CD4-positive, alpha-beta memory T cell (primary cell): ENCODE measurements around the gene RPL5. TPM values are rescaled to one million over a fixed set of nuclear protein-coding genes. Genes with fewer than 3 reads are reported as not detected.

ENCODE experiments used
- CTCF ChIA-PET: fragments of 350-600 bp; sonication (Branson Sonifier 250); formaldehyde crosslinking; loops from one replicate; lab custom pipeline; 2021; ENCODE audit warnings: inconsistent platforms; ENCODE audit not compliant: partially characterized antibody; lab: Charles Lee
- POLR2A ChIA-PET: fragments of 350-600 bp; sonication (Branson Sonifier 250); formaldehyde crosslinking; loops from one replicate; lab custom pipeline; 2021; ENCODE audit not compliant: partially characterized antibody; lab: Charles Lee
- DNase-seq, 5 donors: peaks; one replicate each; pipeline versions ENCODE4 v3.0.0 to v3.0.0-alpha.2; 2020 to 2022; ENCODE audit warnings: mixed read lengths in 1 of 5
- H3K27ac ChIP-seq: one replicate; pipeline ENCODE4 v1.7.0; 2013; ENCODE audit warnings: low read depth, low read length
- H3K27me3 ChIP-seq: 2 replicates; pipeline ENCODE4 v1.7.0; 2013; ENCODE audit warnings: mild to moderate bottlenecking, low read length, moderate library complexity; ENCODE audit not compliant: insufficient read depth
- H3K36me3 ChIP-seq: 2 replicates; pipeline ENCODE4 v1.7.0; 2013; ENCODE audit warnings: mild to moderate bottlenecking, low read length, moderate library complexity; ENCODE audit not compliant: insufficient read depth
- H3K4me1 ChIP-seq: 2 replicates; pipeline ENCODE4 v1.7.0; 2013; ENCODE audit warnings: mild to moderate bottlenecking, low read length, moderate library complexity; ENCODE audit not compliant: insufficient read depth
- H3K4me3 ChIP-seq, 2 donors: one replicate each; pipeline ENCODE4 v1.7.0; 2013; ENCODE audit warnings: low read length in 2 of 2, mild to moderate bottlenecking in 1 of 2
- H3K9me3 ChIP-seq, 2 donors: one replicate each; pipeline ENCODE4 v1.7.0; 2013; ENCODE audit warnings: low read length in 2 of 2, control low read depth in 1 of 2; ENCODE audit not compliant: control insufficient read depth in 1 of 2
- H3K27ac Mint-ChIP-seq, 7 donors: one replicate each; pipeline ENCODE4 v1.8.0; 2020 to 2021; ENCODE audit warnings: mixed read lengths in 7 of 7, mild to moderate bottlenecking in 6 of 7, inconsistent platforms in 3 of 7, moderate library complexity in 3 of 7
- H3K27me3 Mint-ChIP-seq, 2 donors: one replicate each; pipeline ENCODE4 v1.8.0; 2020 to 2021; ENCODE audit warnings: mixed read lengths in 2 of 2
- H3K36me3 Mint-ChIP-seq, 2 donors: one replicate each; pipeline ENCODE4 v1.8.0; 2020 to 2021; ENCODE audit warnings: mixed read lengths in 2 of 2, inconsistent platforms in 1 of 2, mild to moderate bottlenecking in 1 of 2
- H3K4me1 Mint-ChIP-seq, 4 donors: one replicate each; pipeline ENCODE4 v1.8.0; 2020 to 2021; ENCODE audit warnings: mixed read lengths in 4 of 4, mild to moderate bottlenecking in 1 of 4
- H3K4me3 Mint-ChIP-seq, 8 donors: one replicate each; pipeline ENCODE4 v1.8.0; 2020 to 2021; ENCODE audit warnings: mixed read lengths in 8 of 8, mild to moderate bottlenecking in 7 of 8, moderate library complexity in 6 of 8, inconsistent platforms in 3 of 8
- H3K9me3 Mint-ChIP-seq, 8 donors: one replicate each; pipeline ENCODE4 v1.8.0; 2020 to 2021; ENCODE audit warnings: mixed read lengths in 8 of 8, mild to moderate bottlenecking in 5 of 8, inconsistent platforms in 3 of 8, moderate library complexity in 1 of 8
- intact Hi-C: fragments of 100-400 bp; cut with micrococcal nuclease; formaldehyde crosslinking; loops from one replicate; pipeline ENCODE4 v1.15.1; 2023
- polyA plus RNA-seq, 2 donors: library from polyadenylated mRNA; unstranded; fragments of 300-500 nt; fragmentation: Illumina TruSeq; gene quantifications; one replicate each; pipeline ENCODE4 v1.2.3, GENCODE V29; 2021
- total RNA-seq, 2 experiments: library from RNA; stranded (reverse); gene quantifications; one replicate each; pipeline ENCODE4 v1.2.3, GENCODE V29; 2021

Gene RPL5
- total and polyA plus RNA-seq, 4 experiments from 2014 or later, result 1,501 to 2,646 (median 1,758) TPM

DNA sequence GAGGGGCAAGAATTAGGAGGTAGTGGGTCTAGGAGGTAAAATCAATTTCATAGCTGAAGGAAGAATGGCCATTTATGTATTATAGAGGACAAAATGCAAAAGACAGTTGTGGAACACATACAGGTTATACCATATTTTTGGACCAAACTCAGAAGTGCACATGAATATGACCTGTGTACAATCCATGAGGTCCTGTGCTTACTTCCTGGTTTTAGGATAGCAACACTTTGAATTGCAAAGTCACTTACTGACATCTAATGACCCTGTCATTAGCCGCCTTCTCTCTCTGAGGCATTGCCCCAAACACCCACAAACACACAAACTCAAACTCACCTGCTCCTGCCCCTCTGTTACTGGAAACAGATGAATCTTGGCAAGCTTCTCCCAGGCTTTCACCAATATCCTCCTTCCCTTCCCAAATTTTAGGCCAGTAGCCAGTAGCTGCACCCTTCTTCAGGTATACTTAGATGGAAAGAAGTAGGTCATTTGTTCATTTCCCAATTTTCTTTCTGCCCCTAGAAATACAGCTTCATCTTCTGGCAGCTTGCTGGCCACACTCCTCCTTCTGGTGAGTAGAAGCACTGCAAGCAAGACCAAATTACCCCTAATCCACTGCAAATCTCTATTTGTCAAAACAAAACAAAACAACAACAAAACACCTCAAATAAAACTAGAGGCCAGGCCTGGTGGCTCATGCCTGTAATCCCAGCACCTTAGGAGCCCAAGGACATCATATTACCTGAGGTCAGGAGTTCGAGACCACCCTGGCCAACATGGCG, 13.7 kb upstream of the RPL5 start:
- POLR2A ChIA-PET, result interaction anchor here (0.6 kb wide), 1 partner anchor 144 kb away, joined by 3 read pairs; no protein-coding TSS in a partner anchor
- intact Hi-C loops, result loop anchor here (1.0 kb wide), 2 partner anchors 69 to 821 kb away; no protein-coding TSS in a partner anchor

DNA sequence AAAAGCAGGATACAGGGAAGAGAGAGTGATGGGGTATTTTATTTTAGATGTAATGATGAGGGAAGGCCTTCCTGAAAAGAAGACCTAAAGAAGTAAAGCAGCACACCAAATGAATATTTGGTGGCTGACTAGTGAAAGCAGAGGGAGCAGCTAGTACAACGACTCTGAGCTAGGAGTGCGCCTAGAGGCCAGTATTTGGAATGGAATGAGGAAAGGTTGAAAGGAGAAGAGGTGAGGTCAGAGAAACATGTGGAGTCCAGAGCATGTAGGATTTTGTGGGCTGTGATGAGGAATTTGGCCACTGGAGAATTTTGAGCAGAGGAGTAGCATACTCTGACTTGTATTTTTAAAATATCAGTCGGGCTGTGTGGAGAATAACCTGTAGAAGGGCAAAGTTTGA, 11.8 kb upstream of the RPL5 start:
- intact Hi-C loops, result no loop called here
- Histone ChIP-seq H3K27ac (no peak overlapping the region), H3K27me3 (no peaks in the 10 kb centered on the region), H3K4me1 (no peaks in the 10 kb centered on the region), H3K4me3 (no peak overlapping the region), H3K36me3 (no peaks in the 10 kb centered on the region), H3K9me3 (no peaks in the 10 kb centered on the region)
- H3K4me3 Mint-ChIP-seq, result no peak overlapping the region
- no peak for DNase-seq
- peaks cover 6% of the 10 kb centered on the region in 2 donors for H3K27me3 Mint-ChIP-seq
- peaks cover 0 to 3% (median 0%) of the 10 kb centered on the region in 4 donors for H3K4me1 Mint-ChIP-seq
- ChIA-PET CTCF (interaction anchor here (1.2 to 7.4 kb wide), 4 partner anchors 8 to 71 kb away, joined by 4 to 72 read pairs (median 5); partner anchors contain the start of genes EVI5 and RPL5), POLR2A (no interaction called here)
- no peaks in the 10 kb centered on the region for H3K9me3 Mint-ChIP-seq
- H3K36me3 Mint-ChIP-seq, result no peaks in the 10 kb centered on the region
- H3K27ac Mint-ChIP-seq, result no peak overlapping the region

More for the DNA sequence above, 13.7 kb upstream of the RPL5 start:
- H3K27ac ChIP-seq, result no peak overlapping the region
- H3K36me3 Mint-ChIP-seq, result no peaks in the 10 kb centered on the region
- no peaks in the 10 kb centered on the region for H3K4me1 ChIP-seq
- DNase-seq, result peak in 4 of 5 donors; percentile 16 to 43 (median 26)
- H3K27ac Mint-ChIP-seq, result peak overlapping the region in 1 of 7 donors; percentile 3
- no peaks in the 10 kb centered on the region for H3K27me3 ChIP-seq
- no peaks in the 10 kb centered on the region for H3K36me3 ChIP-seq
- H3K4me3 Mint-ChIP-seq, result no peak overlapping the region
- H3K9me3 ChIP-seq, result no peaks in the 10 kb centered on the region
- H3K27me3 Mint-ChIP-seq, result peaks cover 4 to 10% of the 10 kb centered on the region in 2 donors
- CTCF ChIA-PET, result interaction anchor here (0.5 to 7.4 kb wide), 17 partner anchors 13 to 821 kb away, joined by 3 to 72 read pairs (median 3); partner anchors contain the start of genes EVI5 and RPL5
- H3K9me3 Mint-ChIP-seq, result peaks cover 0 to 3% (median 0%) of the 10 kb centered on the region in 8 donors
- peaks cover 0 to 3% (median 0%) of the 10 kb centered on the region in 4 donors for H3K4me1 Mint-ChIP-seq
- no peak overlapping the region for H3K4me3 ChIP-seq

DNA sequence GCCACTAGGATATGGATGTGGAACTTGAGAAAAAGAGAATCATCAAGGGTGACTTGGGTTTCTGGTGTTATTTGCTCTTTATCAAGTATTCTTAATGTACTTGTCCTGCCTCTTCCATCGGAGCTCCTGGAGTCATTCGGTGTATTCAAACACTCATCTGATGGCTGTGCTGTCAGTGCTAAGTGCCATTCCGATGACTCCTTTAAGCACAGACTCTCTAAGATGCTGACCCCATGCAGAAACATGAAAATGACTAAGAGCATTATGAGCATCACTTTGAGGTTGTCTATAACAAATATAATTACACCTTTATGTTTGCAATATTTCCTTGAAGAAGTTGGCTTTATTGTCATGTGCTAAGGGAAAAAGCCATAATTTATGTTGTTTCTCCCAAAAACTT, 11.3 kb upstream of the RPL5 start:
- intact Hi-C loops, result no loop called here
- H3K9me3 Mint-ChIP-seq, result no peaks in the 10 kb centered on the region
- Histone ChIP-seq H3K4me3 (no peak overlapping the region), H3K9me3 (no peaks in the 10 kb centered on the region), H3K27me3 (no peaks in the 10 kb centered on the region), H3K36me3 (no peaks in the 10 kb centered on the region), H3K27ac (no peak overlapping the region), H3K4me1 (no peaks in the 10 kb centered on the region)
- no peak for DNase-seq
- no peak overlapping the region for H3K27ac Mint-ChIP-seq
- CTCF ChIA-PET, result interaction anchor here (1.3 to 7.4 kb wide), 2 partner anchors 11 to 72 kb away, joined by 6 to 72 read pairs; partner anchors contain the start of gene RPL5
- H3K4me1 Mint-ChIP-seq, result peaks cover 0 to 3% (median 0%) of the 10 kb centered on the region in 4 donors
- POLR2A ChIA-PET, result no interaction called here
- no peaks in the 10 kb centered on the region for H3K36me3 Mint-ChIP-seq
- H3K4me3 Mint-ChIP-seq, result no peak overlapping the region
- peaks cover 6% of the 10 kb centered on the region in 2 donors for H3K27me3 Mint-ChIP-seq

GRCh38 chr1:92822879-92823278, 9.0 kb upstream of the RPL5 start:
- Mint-ChIP-seq H3K36me3 (no peaks in the 10 kb centered on the region), H3K4me1 (peaks cover 0 to 3% (median 0%) of the 10 kb centered on the region in 4 donors), H3K4me3 (no peak overlapping the region), H3K27me3 (peaks cover 6% of the 10 kb centered on the region in 2 donors), H3K9me3 (no peaks in the 10 kb centered on the region), H3K27ac (peak overlapping the region in 1 of 7 donors; percentile 41)
- ChIA-PET POLR2A (interaction anchor here (0.6 to 1.0 kb wide), 2 partner anchors 9 to 841 kb away, joined by 3 read pairs; partner anchors contain the start of gene RPL5), CTCF (interaction anchor here (0.7 kb wide), 1 partner anchor 9 kb away, joined by 3 read pairs; the partner anchor contains the start of gene RPL5)
- Histone ChIP-seq H3K4me3 (no peak overlapping the region), H3K9me3 (no peaks in the 10 kb centered on the region), H3K27me3 (no peaks in the 10 kb centered on the region), H3K36me3 (no peaks in the 10 kb centered on the region), H3K4me1 (no peaks in the 10 kb centered on the region), H3K27ac (no peak overlapping the region)
- DNase-seq, result no peak
- intact Hi-C loops, result no loop called here

GRCh38 chr1:92826792-92827191, 5.0 kb upstream of the RPL5 start:
- no peak overlapping the region for H3K4me3 ChIP-seq
- Mint-ChIP-seq H3K9me3 (peaks cover 0 to under 1% (median 0%) of the 10 kb centered on the region in 8 donors), H3K27me3 (peaks cover 0 to 4% of the 10 kb centered on the region in 2 donors), H3K4me3 (no peak overlapping the region), H3K36me3 (peaks cover 0 to under 1% of the 10 kb centered on the region in 2 donors), H3K27ac (no peak overlapping the region), H3K4me1 (peaks cover 0 to 6% (median 2%) of the 10 kb centered on the region in 4 donors)
- CTCF ChIA-PET, result interaction anchor here (2.1 kb wide), 1 partner anchor 78 kb away, joined by 4 read pairs; no protein-coding TSS in a partner anchor
- DNase-seq, result no peak
- H3K4me1 ChIP-seq, result peaks cover 4% of the 10 kb centered on the region
- intact Hi-C loops, result no loop called here
- H3K27ac ChIP-seq, result no peak overlapping the region
- H3K27me3 ChIP-seq, result no peaks in the 10 kb centered on the region
- H3K9me3 ChIP-seq, result no peaks in the 10 kb centered on the region
- no peaks in the 10 kb centered on the region for H3K36me3 ChIP-seq
- POLR2A ChIA-PET, result no interaction called here

DNA sequence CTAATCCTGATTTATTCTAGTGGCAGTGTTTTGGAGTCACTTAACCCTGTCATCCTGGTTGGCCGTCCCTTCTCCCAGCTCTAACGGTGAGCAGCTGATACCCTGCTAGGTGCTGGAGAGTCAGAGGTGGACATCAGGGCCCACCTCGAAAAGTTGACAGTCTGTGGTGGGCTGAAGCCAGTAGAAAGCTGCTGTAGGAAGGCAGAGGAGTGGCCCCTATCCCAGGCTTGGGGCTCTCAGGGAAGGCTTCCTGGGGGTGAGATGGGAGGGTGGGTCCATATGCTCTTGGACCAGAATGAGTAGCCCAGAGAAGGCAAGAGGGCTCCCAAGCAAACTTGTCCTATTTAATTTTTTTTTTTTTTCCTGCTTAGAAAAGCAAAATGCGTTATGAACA, 475 bp upstream of the RPL5 start:
- no peak for DNase-seq
- H3K27me3 Mint-ChIP-seq, result peaks cover 0 to 1% of the 10 kb centered on the region in 2 donors

More for the DNA sequence above, 475 bp upstream of the RPL5 start:
- Histone ChIP-seq H3K27me3 (no peaks in the 10 kb centered on the region), H3K4me1 (peaks cover 41% of the 10 kb centered on the region), H3K4me3 (peak overlapping the region in 1 of 2 donors; percentile 100), H3K9me3 (no peaks in the 10 kb centered on the region), H3K36me3 (peaks cover 14% of the 10 kb centered on the region), H3K27ac (peak overlapping the region; percentile 93)
- intact Hi-C loops, result loop anchor here (1.0 to 5.0 kb wide), 4 partner anchors 344 to 1078 kb away; partner anchors contain the start of genes CCDC18, GCLM, GFI1 and TMED5
- Mint-ChIP-seq H3K36me3 (peaks cover 26 to 47% of the 10 kb centered on the region in 2 donors), H3K27ac (peak overlapping the region; percentile 8 to 100 (median 99)), H3K4me1 (peaks cover 34 to 49% (median 42%) of the 10 kb centered on the region in 4 donors), H3K4me3 (peak overlapping the region; percentile 31 to 100 (median 99)), H3K9me3 (peaks cover 0 to 3% (median 0%) of the 10 kb centered on the region in 8 donors)
- ChIA-PET POLR2A (interaction anchor here (0.7 to 2.5 kb wide), 19 partner anchors 9 to 1048 kb away, joined by 3 to 60 read pairs (median 5); partner anchors contain the start of genes DIPK1A, DNTTIP2, DR1 and MTF2), CTCF (interaction anchor here (0.6 to 3.0 kb wide), 19 partner anchors 8 to 1013 kb away, joined by 3 to 15 read pairs (median 6); partner anchors contain the start of genes DIPK1A and MTF2)
